ENCODE data around the gene EEA1. TPM values are rescaled to one million over a fixed set of nuclear protein-coding genes. Genes with fewer than 3 reads are reported as not detected.

EEA1 gene
- total RNA-seq, 3 donors from 2014 or later: 23.4 to 52.8 (median 27.2) TPM

- no peak for TF ChIP-seq CTCF (IDR thresholded peaks at IDR 0.05)
- no peak for TF ChIP-seq POLR2A (IDR thresholded peaks at IDR 0.05)
- no peak for TF ChIP-seq POLR2AphosphoS5 (IDR thresholded peaks at IDR 0.05)
- Histone ChIP-seq H3K4me1 (no peaks in the 10 kb centered on the region), H3K4me3 (no peak overlapping the region), H3K27ac (no peak overlapping the region), H3K27me3 (no peaks in the 10 kb centered on the region), H3K36me3 (no peaks in the 10 kb centered on the region), H3K9me3 (no peaks in the 10 kb centered on the region)
- DNase-seq (ENCODE audit: low spot score in 2 of 2): no peak
- intact Hi-C loops (cut with DNase I; ENCODE audit: low total_unique reads): no loop called here
These were observed 144.7 kb downstream of the EEA1 start for GRCh38 chr12:92784356-92784755.

DNA sequence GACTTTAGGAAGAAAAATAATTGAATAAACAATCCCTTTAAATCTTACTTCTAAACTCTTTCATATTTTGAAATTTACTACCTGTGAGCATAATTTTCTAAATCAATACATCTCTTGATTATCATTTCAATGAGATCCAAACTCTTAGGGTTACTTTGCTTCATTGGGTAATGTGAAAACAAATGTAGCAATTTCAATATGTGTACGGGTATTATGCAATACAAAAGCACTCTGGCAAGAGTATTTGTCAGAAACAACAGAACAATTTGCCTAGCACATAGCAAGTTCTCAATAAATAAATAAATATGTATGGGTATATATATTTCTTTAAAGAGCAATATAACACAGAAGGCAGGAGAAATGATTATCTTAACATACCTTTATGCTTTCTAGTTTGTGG, 149.2 kb downstream of the EEA1 start:
- Histone ChIP-seq H3K9me3 (no peaks in the 10 kb centered on the region), H3K27ac (no peak overlapping the region), H3K27me3 (no peaks in the 10 kb centered on the region), H3K36me3 (no peaks in the 10 kb centered on the region), H3K4me3 (no peak overlapping the region), H3K4me1 (no peaks in the 10 kb centered on the region)
- intact Hi-C loops (cut with DNase I; ENCODE audit: low total_unique reads): no loop called here
- no peak for DNase-seq (ENCODE audit: low spot score in 2 of 2)
- TF ChIP-seq CTCF (IDR thresholded peaks at IDR 0.05): no peak
- no peak for TF ChIP-seq POLR2A (IDR thresholded peaks at IDR 0.05)
- TF ChIP-seq POLR2AphosphoS5 (IDR thresholded peaks at IDR 0.05): no peak

DNA sequence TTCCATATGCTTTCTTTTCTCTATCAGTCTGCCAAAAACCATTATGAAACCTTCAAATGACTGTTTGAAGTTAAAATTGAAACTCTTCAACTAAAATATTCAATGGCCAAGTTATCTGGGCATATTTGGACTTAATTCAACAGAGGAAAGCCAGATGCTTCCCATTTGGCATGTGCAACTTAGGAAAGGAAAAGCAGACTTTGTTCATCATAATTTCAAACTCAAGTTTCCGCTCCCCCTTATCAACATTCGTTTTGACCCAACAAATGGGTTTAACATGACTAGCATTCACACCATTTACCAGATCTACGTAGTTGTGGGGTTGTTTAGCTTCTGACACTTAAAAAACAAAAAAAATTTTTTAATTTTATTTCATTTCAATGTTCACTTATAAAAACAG, 150.6 kb downstream of the EEA1 start:
- H3K36me3 ChIP-seq: no peaks in the 10 kb centered on the region
- no peaks in the 10 kb centered on the region for H3K4me1 ChIP-seq
- intact Hi-C loops (cut with DNase I; ENCODE audit: low total_unique reads): no loop called here
- TF ChIP-seq POLR2A (IDR thresholded peaks at IDR 0.05) (no peak), POLR2AphosphoS5 (IDR thresholded peaks at IDR 0.05) (no peak), CTCF (IDR thresholded peaks at IDR 0.05) (no peak)
- H3K27ac ChIP-seq: no peak overlapping the region
- H3K27me3 ChIP-seq: no peaks in the 10 kb centered on the region
- DNase-seq (ENCODE audit: low spot score in 2 of 2): no peak
- no peak overlapping the region for H3K4me3 ChIP-seq
- H3K9me3 ChIP-seq: no peaks in the 10 kb centered on the region

GRCh38 chr12:92775416-92775815, 153.7 kb downstream of the EEA1 start:
- intact Hi-C loops (cut with DNase I; ENCODE audit: low total_unique reads): no loop called here
- no peaks in the 10 kb centered on the region for H3K36me3 ChIP-seq
- no peak overlapping the region for H3K27ac ChIP-seq
- TF ChIP-seq POLR2A (IDR thresholded peaks at IDR 0.05): no peak
- TF ChIP-seq POLR2AphosphoS5 (IDR thresholded peaks at IDR 0.05): no peak
- no peak for TF ChIP-seq CTCF (IDR thresholded peaks at IDR 0.05)
- H3K4me3 ChIP-seq: no peak overlapping the region
- no peaks in the 10 kb centered on the region for H3K27me3 ChIP-seq
- H3K4me1 ChIP-seq: no peaks in the 10 kb centered on the region
- no peaks in the 10 kb centered on the region for H3K9me3 ChIP-seq
- no peak for DNase-seq (ENCODE audit: low spot score in 2 of 2)

DNA sequence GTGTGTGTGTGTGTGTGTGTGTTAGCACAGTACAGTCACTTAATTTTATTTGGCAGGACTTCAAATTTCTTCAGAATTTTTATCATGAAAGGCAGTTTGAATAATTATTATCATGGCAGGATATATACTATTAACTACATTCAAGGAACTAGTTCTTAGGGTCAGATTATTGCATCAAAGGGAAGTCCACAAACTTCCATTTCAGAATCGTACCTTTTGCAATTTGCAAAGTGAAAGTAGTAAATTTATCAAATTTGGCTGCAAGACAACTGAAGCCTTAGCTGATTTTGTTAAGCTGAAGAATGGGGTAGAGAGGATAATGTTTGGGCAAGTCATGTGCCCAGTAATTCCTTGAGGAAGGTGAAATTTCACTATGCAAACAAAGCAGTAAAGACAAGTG, 158.1 kb downstream of the EEA1 start:
- Histone ChIP-seq H3K27ac (no peak overlapping the region), H3K4me1 (no peaks in the 10 kb centered on the region), H3K4me3 (no peak overlapping the region), H3K36me3 (no peaks in the 10 kb centered on the region), H3K27me3 (no peaks in the 10 kb centered on the region), H3K9me3 (no peaks in the 10 kb centered on the region)
- intact Hi-C loops (cut with DNase I; ENCODE audit: low total_unique reads): no loop called here
- no peak for DNase-seq (ENCODE audit: low spot score in 2 of 2)
- no peak for TF ChIP-seq CTCF (IDR thresholded peaks at IDR 0.05)
- no peak for TF ChIP-seq POLR2AphosphoS5 (IDR thresholded peaks at IDR 0.05)
- TF ChIP-seq POLR2A (IDR thresholded peaks at IDR 0.05): no peak
